ENCODE measurements around the gene BTLA.

- TF ChIP-seq, protein P1, sequence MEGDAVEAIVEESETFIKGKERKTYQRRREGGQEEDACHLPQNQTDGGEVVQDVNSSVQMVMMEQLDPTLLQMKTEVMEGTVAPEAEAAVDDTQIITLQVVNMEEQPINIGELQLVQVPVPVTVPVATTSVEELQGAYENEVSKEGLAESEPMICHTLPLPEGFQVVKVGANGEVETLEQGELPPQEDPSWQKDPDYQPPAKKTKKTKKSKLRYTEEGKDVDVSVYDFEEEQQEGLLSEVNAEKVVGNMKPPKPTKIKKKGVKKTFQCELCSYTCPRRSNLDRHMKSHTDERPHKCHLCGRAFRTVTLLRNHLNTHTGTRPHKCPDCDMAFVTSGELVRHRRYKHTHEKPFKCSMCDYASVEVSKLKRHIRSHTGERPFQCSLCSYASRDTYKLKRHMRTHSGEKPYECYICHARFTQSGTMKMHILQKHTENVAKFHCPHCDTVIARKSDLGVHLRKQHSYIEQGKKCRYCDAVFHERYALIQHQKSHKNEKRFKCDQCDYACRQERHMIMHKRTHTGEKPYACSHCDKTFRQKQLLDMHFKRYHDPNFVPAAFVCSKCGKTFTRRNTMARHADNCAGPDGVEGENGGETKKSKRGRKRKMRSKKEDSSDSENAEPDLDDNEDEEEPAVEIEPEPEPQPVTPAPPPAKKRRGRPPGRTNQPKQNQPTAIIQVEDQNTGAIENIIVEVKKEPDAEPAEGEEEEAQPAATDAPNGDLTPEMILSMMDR (conservative IDR thresholded peaks at IDR 0.05; ENCODE audit: low read length): no peak
- no peak for TF ChIP-seq EZH2phosphoT487 (IDR thresholded peaks at IDR 0.05; ENCODE audit: borderline replicate concordance, low read depth, low read length)
Observed at GRCh38 chr3:112497897-112498548, 1.2 kb downstream of the BTLA start.
